SH-SY5Y (cell line): ENCODE data around the gene URI1.

Experiments used
- GATA2 ChIP-seq: IDR thresholded peaks from 2 replicates; pipeline ENCODE4 v1.6.1; 2011; ENCODE audit warnings: mild to moderate bottlenecking, low read depth, low read length
- GATA3 ChIP-seq: IDR thresholded peaks from 2 replicates; pipeline ENCODE4 v1.6.1; 2011; ENCODE audit warnings: low read depth, mild to moderate bottlenecking, low read length, moderate library complexity

DNA sequence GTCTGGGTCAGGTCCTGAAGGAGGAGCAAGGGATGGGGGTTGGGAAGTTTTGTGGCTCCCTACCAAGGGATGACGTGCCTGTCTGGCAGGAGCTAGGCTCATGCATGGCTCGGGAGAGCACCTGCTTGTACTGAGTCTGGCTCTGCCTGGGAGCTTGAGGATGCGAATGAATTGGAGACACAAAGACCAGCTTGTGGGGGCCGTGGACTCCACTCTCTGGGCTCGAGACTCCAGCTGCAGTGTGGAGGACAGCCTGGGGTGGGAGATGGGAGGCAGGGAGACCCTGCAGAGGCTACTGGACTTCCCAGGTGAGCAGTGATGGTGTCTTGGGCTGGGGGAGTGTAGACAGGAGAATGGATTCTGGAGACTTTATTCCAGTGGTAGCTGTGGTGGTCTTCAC is 15.2 kb upstream of the URI1 start:
- no peak for TF ChIP-seq GATA2
- TF ChIP-seq GATA3: no peak
